GM20431 (cell line): Measurements from ENCODE around the gene MAGEF1.

ENCODE experiments used
- in situ Hi-C: fragments of 300-500 bp; cut with MseI, MboI; formaldehyde crosslinking; loops from one replicate; pipeline ENCODE4 v1.15.0; 2020; ENCODE audit warnings: low sequenced_read_pairs; ENCODE audit not compliant: unreplicated experiment

The MAGEF1 gene

DNA sequence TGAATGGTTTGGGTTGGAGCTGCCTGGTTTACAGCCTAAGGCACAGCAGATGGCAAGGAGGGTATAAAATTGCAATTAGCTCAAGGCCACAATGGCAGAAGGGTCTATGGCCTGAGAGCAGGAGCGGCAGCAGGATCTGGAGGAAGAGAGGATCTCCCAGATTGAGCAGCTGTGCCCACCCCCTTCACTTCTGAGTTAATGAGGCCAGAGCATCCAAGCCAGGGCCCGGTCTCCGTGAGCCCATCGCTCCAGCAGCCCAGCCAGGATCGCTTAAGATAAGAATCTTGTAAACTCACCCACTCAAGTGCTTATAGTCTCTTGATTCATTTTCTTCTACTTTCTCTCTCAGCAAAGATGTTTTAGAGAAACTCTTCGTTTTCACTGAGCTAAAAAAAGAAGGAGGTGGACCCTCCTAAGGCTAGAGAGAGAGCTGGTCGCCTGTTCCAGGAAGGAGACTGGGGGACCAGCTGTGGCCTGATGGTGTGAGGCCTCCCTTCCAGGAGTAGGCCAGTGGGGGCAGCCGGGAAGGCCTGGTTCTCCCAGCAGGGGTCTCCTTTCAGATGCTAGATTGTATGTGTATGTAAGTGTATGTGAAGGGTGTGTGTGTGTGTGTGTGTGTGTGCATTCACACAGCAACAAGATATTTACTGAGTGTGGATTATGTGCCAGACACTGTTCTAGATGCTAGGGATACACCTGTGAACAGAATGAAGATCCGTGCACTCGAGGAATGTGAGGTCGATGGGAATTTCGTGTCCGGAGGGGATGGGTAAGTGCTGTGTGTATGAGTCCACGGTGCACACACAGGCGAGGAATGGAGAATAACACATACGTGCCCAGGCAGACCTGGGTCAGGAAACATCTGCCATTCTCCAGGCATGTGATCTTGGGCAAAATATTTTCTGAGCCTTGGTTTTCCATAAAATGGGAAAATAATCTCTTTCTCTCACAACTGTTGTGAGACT, 18.6 kb downstream of the MAGEF1 start:
- in situ Hi-C loops = no loop called here

DNA sequence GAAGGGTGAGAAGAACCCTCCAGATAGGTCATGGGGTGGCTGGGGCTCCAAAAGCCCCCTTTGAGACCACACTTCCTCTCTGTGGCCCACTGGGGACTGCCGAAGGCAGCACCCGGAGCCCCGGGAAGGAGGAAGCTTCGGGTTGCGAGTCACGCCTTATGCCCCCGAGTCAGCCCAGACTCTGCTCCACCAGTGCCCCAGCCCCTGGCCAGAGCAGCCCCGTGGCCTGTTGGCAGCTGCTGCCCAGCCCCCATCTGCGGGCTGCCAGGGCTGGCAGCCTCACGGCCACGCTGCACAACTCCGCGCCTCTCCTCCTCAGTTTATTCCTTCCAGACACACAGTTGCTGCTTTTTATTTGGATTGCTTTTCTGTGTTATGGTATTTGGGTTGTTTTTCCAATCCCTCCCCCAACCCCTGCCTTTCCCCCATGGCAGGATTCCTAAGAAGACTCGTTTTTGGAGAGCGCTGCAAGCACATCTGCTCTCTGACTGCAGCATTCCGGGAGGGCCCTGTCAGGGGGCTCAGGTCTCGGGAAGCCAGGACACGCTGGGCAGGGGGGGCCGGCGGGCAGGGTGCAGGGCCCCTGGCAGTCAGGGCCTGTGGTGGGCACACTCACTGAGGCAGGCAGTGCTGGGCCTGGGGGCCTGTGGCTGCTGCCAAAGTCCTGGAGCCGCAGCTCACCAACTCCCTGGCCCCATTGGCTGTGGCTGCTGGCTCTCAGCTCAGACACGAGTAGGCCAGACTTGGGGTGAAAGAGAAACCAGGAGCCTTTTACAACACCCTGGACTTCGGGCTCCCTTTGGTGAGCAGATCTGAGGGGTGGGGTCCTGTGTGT, 20.2 kb downstream of the MAGEF1 start:
- in situ Hi-C loops = no loop called here

DNA sequence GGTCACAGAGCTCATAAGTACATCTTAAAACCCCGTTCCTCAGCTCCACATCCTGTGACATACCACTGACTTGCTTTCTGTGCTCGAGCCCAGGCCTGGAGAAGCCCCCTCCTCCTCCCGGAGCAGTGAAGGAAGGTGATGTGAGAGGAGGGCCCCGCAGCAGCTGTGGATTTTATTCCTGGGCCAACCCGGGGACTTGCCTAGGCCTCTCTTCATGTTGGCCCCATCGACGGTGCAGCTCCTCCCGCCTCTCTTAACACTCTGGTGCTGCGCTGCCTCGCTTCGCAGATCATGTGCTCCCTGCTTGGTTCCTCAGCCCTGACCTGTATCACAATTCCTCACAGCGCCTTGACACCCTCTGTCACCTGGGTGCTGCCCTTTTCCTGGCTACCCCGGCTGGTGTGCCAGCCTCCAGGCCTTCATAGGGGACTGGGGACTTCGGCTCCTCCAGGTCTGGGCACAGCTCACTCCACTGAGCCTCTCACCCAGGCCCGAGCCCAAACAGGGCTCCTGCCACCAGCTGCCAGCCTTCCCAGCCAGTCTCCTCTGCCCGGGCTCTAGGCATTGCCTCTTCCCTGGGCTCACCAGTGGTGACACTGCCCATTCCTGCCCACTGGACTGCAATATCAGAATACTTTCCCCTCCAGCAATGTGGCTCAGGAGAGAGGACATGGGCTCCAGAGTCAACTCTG, 21.5 kb downstream of the MAGEF1 start:
- in situ Hi-C loops = no loop called here

DNA sequence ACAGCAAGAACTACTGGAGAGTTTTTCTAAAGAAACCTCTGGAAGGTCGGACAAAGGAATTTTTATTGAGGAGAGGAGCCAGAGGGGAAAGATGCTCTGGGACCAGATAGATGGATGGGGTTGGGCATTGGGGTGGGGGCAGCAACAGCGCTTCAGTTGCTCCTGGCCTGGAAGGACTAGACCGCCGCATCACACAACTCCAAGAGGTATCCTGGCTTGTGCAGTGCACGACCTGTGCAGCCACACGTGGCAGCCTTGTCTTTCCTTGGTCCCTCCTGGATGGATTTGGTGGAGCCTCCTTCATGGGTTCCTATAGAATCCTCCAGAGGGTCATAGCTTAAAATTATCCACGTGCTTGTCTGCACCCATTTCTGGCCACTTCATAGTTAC, 23.0 kb downstream of the MAGEF1 start:
- in situ Hi-C loops = no loop called here

DNA sequence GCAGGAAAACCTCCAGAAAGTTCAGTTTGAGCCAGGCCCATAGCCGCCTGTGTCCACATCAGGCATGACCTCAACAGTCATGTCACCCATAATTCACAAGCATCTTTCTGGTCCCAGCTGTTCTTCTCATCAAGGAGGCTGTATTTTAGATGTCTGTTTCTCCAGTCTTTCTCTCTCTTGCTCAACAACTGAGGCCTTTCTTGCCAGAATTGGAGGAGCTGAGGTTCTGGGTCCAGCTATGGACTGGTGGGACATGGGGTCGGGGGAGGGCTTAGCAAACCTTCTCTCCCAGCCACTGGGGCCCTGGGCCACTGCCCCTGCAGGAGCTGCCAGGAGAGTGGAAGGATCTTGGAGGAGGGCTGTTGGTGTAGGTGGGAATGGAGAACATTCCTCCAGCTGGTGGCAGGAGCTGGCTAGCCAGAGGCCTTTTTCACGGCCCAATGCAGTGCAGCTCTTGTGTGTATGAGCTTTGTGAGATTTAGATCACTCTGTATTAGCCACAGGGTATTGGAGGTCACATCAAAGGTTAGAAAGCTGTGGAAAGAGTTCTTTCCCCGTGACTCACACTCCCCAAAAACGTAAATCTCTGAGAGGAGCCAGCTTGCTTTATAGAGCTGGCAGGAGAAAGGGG, 23.5 kb downstream of the MAGEF1 start:
- in situ Hi-C loops = no loop called here

DNA sequence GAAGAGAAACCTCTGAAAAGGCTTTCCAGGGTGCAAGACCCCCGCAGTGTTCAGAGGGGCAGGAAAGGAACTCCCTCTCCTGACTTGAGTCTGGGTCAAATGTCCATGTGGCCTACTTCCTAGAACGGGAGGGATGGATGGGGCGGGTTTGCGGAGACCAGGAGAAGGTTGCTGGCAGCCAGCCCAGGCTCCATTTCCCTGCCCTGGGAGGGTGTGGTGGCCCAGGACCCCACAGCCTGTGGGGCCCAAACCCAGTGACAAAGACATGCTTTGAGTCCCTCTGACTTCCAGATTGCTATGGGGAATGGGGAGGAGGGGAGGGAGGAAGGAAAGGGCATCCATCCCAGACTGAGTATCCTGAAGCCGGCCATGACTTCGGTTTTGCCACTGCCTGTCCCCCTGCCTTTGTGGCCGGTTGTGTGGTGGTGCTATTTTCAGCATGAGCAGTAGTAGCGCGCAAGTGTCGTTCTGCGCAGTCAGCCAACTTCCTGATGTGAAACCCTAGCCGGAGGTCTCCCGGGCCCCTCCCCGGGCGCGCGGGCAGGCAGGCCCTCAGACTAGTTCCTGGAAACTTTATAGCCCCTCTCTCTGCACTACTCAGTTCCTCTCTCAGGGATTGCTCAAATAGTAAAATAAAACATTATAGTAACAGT, 24.4 kb downstream of the MAGEF1 start:
- in situ Hi-C loops = no loop called here

DNA sequence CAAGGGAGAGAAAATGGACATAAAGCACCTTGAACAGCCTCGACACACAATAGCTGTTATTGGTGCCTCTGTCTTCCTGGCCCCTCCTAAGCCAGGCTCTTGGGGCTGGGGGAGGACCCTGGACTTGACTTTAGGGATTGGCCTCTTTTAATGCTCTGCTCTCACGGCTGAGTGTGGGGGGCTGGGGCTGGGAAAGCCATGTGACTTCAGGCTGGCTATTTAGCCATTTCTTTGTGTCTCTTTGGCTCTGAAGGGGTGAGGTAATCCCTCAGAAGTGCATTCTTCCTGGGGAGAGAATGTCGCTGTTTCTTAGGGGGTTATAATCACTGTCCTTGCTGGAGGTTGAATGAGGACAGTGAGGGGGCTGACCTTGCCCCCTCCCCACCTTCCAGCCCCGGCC, 26.2 kb downstream of the MAGEF1 start:
- in situ Hi-C loops = no loop called here

DNA sequence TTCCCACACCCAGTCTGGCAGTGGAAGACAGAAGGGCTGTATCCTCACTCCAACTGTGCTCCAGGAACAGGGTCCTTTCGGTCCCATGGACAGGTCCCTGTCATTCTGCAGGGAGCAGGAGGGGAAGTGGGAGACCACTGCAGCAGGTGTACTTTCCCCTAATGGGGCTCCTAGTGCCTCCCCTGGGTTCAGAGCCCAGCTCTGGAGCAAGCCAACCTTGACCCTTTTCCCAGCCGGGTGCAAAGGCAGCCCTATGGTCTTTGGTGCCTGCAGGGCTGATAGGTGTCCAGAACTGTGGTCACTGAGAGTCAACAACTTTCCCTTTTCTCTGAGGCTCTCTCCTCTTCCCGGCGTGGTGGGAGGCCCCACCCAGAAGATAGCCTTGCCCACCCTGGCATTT, 26.8 kb downstream of the MAGEF1 start:
- in situ Hi-C loops = no loop called here

DNA sequence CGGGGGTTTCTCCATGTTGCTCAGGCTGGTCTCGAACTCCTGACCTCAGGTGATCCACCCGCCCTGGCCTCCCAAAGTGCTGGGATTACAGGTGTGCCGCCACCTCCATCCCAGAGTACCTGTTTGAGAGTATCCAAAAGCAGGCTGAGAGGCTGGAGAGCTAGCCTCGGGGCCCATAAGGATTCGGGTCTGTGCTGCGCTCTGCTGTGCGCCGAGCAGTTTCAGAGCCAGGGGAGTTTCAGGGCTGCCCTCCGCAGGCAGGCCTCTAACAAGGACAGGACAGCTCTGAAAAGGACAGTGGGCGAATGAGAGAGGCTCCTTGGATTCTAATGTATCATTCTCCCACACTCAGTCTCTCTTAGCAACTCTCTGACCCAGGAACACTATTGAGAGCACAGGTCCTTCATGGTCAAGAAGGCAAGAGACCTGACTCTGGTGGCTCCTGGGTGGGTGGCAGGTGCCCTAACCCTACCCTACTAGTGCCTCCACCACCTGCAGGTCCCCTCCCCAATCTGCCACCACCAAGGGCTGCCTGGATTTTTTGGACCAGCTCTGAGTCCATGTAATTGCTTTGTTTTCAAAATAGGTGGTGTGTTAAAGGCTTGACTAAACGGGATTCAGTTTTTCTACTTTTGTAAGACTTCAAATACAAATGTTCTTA, 27.8 kb downstream of the MAGEF1 start:
- in situ Hi-C loops = no loop called here

DNA sequence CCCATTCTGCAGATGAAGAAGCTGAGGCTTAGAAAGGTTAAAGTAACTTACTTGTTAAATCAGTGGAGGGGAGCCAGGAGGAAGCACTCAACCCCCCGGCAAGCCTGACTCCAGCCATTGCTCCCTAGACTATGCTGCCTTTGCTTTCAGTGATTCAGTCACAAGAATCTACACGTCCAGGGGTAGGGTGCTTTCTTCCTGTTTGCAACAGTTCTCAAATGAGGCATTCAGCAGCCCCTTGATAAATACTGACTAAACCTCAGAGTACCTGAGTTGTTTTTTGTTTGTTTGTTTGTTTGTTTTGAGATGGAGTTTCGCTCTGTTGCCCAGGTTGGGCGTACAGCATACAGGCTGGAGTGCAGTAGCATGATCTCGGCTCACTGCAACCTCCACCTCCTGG, 28.6 kb downstream of the MAGEF1 start:
- in situ Hi-C loops = no loop called here

DNA sequence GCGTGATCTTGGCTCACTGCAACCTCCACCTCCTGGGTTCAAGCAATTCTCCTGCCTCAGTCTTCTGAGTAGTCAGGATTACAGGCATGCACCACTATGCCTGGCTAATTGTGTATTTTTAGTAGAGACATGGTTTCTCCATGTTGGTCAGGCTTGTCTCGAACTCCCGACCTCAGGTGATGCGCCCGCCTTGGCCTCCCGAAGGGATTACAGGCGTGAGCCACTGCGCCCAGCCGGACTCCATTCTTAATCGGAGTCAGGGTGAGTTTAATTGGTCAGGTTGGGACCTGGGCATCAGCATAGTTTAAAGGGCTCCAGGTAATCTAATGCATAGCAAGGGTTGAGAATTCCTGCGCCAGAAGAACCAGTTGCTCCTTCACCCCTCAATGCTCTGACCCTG, 29.2 kb downstream of the MAGEF1 start:
- in situ Hi-C loops = no loop called here

DNA sequence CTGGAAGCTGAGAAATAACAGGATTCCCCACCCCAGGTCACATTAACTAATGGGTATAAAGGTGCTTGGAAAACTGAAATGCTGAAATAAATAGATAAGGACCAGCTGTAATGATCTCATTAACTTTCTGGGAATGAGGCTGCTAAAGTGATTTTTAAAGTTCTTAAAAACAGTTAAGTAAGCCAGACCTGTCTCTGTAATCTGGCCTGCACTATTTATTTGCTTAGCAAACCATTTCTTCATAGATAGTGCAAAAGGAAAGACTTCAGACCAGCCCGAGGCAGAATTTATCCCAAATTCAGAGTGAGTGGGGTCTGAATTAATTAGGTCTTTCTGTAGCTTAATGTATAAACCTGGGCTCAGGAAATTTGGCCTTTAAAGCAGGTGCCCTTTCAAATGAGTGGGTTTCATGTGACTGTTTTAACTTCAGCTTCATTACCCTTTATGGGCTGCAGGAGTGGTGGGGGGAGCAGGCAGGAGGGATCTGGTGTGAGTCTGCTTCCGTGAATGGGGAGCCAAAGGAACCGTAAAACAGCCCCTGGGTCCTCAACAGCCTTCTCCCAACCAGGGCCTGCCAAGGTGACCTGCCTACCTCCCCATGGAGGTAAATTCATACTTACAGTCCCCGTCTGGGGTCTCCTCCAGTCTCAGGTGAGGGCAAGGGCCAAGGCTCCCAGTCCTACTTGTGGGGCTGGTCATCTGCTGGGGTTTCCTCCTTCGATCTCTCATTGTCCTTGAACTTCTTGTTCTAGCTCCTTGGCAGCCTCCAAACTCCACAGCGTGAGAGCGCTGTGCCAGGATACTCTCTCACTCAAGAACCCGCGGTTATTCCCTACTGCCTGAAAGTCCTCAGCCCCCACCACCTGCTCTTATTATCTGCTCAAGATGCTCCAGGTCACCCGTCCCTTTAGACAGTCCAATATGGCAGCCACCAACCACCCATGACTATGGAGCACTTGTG, 31.2 kb downstream of the MAGEF1 start:
- in situ Hi-C loops = no loop called here

DNA sequence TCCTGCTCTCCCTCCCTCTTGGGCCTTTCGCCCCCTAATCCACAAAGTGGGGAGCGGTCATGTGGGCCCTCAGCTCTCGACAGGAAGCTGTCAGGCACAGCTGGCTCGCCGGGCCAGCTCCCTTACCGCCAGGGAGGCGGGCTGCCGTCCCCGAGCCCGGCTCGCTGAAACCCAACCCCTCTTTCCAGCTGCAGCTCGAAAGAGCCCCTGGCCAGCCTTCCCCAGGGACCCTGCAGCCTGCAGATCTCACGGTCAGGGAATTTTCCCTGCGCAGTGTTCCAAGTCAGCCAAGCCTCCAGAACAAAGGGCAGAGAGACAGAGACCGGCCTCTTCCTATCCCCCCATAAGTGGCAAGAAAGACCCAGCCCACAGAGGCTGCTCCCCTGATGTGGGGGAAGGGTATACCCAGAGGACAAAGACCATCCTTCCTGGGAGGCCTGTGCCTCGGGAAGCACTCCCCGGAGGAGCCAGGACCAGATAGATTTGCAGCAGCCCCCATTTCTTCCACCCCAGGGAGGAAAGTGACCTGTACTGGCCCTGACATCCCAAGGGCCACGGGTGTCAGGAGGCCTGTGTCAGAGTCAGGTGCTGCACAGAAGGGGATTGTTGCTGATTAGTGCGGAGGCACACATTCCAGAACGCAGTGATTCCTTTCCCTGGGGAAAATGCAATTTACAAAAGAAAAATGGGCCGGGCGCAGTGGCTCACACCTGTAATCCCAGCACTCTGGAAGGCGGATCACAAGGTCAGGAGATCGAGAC, 32.6 kb downstream of the MAGEF1 start:
- in situ Hi-C loops = no loop called here

DNA sequence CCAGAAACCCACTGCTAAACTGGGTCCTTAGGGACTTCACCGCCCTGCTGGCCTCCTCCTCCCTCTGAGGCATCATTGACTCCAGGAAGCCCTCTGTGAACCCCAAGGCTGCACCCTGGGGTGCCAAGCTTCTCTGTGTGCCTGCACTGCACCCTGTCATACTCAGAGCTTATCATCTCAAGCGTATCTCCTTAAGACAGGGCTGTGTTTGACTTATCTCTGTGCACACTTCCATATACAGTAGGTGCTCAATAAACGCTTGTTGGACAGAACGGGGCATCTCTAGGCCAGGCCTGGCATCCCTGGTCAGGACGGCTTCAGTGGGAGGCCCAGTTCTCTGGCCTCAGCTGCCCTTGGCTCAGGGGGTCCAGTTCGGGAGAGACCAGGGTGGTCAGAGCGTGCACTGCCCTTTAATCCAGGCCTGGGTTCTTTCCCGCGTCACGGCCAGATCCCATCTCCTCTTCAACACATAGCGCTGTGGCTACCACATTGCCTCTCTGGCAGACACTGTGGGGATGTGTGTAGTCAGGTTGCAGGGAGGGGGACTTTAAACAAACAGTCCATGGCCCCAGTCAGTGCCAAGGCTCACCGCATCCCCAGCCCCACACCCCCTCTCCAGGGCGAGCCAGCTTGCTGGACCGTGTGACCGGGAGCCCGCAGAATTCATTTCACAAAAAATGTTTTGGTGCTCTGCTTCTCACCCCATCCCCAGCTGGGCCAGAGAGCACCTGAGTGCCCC, 33.4 kb downstream of the MAGEF1 start:
- in situ Hi-C loops = no loop called here

DNA sequence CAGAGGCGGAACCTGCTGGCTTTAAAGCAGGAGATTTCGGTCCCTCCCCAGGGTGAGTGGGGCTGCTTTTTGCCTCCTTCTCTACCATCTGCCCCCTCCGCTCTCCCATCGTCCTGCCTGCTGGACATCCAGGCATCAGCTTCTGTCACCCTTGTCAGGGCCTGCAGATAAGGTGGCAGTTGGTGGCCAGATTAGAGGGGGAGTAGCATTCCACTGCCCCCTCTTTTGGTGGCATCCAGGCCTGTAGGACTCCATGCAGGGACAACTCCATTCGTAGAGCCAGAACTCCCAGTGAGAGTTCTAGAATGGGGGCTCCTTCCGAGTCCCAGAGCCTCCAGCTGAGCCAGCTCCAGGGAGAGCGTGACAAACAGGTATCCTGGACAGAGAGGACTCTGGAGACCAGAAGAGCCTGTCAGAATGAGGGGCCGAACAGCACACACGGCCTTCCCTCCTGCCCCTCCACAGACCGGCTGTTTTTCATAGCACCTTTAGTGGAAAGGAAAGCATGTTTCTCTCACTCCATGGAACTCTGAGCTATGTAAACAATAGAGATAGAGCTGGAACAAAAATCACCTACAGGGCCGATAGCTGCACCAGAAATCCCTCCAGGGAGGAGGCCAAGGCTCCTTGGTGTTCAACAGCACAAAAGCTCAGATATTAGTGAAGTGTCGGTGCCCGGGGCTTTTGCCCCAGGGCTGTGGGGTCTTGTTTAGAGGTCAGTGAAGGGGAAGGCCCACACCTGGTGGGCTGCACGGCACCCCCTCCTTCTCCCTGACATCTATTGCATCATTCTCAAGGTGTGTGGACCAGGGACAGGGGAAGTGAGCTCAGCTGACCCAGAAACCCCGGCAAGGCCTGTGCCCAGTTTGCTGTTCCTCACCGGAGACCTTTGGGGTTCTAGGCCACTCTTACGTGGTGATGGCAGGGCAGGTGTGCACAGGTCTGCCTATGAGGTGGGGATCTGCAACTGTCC, 34.2 kb downstream of the MAGEF1 start:
- in situ Hi-C loops = no loop called here

DNA sequence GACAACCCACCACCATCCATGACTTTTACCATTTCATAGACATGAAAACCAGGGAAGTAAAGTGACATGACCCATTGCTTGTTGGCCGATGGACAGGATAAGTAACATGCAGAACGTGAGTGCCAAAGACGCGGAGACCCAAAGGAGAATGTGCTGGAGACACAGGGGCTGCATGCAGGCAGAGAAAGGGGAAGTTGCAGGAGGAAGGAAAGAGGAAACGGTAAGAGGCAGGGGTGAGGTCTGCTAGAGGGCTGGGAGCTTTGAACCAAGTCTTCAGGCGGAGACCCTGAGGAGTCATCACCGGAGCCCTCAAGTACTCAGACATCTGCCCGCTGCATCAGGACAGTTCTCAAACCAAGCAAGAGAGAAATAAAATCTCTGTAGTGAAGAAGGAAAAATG, 34.9 kb downstream of the MAGEF1 start:
- in situ Hi-C loops = no loop called here
